ENCODE measurements around the gene UBE2L3.

- TF ChIP-seq CTCF (IDR thresholded peaks at IDR 0.05; ENCODE audit: low read length) (no peak), EZH2 (IDR thresholded peaks at IDR 0.05; ENCODE audit: borderline replicate concordance, low read length) (no peak)
Measured at GRCh38 chr22:21589396-21589795, 21.9 kb downstream of the UBE2L3 start.

Data from OCI-LY1 (cell line).